Activated CD4-positive, alpha-beta T cell treated with anti-CD3 and anti-CD28 coated beads, Interleukin-2, Interleukin-6, amounts not matched to agents 100 ng/mL and 50 ng/mL, durations not matched to agents 16 hours and 8 hours (primary cell): ENCODE data around the gene PHLPP1.
A peak's percentile ranks its signal among the peaks of the same experiment; 100 is the strongest.

Experiments
- DNase-seq: peaks from one replicate; pipeline ENCODE4 v3.0.0-alpha.2; 2020

PHLPP1 gene

DNA sequence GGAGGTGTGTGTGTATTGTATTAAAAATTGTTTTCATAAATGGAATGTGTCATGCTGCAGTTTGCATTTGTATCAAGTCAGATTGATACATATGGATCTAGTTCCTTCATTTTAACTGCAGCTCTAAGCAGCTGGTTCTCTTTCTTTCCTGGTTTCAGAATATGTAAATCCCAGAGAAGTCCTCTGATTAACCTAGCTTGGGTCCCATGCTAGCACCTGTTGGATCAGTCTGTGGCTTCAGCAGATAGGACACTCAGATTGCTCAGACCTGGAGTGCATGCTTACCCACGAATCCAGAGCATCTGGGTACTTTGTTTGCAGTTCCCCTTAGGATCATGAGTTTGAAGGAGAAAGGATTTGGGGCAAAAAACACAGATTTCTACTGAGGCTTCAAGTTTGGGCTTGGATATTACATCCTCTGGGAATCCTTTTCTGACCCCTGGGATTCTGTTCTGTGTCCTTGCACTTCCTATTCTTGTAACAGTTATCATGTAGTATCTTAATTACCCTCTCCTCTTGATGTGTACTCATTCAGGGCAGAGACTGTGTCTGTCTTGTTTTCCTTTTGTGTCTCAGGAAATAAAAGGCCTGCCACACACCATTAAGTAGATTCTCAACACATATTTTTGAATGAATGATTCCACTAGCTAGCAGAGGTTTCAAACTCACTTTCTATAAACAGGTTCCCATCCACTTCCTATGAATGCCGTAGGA is 142.1 kb downstream of the PHLPP1 start:
- DNase-seq: no peak

DNA sequence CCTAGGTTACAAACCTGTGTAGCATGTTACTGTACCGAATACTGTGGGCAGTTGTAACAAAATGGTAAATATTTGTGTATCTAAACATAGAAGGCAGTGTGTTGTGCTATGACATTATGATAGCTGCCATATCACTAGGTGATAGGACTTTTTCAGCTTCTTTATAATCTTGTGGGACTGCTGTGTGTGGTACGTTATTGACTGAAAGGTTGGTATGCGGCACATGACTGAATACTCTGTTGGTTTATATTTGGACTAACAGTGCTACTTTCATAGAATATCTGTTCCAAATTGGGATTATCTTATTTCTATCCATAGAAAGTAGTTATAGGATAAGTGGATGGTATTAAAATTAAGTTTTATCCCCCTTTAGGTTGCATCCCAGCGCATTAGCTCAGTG is 144.7 kb downstream of the PHLPP1 start:
- no peak for DNase-seq

DNA sequence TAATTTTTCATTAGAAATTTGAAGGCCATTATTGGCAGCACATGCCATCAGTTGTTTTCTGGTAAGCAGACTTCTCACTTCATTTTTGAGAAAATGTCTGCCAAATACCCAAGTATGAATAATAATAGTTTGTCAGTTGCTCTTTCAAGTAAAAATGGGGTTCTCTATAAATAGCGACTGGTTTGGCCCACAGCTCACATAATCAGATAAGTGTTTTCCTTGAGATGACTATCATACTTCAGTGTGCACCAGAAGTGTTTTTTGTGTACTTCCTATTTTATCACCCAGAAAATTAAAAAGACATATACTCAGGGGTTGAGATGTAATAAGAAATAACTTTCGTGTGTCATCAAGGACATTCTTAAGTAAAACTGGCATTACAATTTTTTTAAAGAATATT is 147.1 kb downstream of the PHLPP1 start:
- no peak for DNase-seq

DNA sequence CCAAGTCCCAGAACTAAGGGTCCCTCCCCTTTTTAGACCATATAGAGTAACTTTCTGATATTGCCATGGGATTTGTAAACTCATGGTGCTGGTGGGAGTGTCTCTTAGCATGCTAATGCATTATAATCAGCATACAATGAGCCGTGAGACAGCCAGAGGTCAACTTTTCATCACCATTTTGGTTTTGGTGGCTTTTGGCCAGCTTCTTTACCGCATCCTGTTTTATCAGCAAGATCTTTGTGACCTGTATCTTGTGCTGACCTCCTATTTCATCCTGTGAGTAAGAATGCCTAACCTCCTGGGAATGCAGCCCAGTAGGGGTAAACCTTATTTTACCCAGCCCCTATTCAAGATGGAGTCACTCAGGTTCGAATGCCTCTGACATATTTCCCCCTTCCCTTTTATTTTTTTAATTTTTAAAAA is 148.2 kb downstream of the PHLPP1 start:
- DNase-seq: no peak

DNA sequence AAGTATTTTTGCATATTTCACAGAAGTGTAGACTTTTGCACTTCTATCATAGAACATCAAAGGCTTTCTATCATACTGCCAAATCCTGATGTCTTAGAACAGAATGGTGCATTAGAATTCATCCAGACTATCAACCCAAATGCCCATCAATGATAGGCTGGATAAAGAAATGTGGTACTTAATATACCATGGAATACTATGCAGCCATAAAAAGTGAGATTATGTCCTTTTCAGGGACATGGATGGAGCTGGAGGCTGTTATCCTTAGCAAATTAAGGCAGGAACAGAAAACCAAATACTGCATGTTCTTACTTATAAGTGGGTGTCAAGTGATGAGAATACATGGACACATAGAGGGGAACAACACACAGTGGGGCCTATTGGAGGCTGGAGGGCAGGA is 150.2 kb downstream of the PHLPP1 start:
- DNase-seq: no peak

DNA sequence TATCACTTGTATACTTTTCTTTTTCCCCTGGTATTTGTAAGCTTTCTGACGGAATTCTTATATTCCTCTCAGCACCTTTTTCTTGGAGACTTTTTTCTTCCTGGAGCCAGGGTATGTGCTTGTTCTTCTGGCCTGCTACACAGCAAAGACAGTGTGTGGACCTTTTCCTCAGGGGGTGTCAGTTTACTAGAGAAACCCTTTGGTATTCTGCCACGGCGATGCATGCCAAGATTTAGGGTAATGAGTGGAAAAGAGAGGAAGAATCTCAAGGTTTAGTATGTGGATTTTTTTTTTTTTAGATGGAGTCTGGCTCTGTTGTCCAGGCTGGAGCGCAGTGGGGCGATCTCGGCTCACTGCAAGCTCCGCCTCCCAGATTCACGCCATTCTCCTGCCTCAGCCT is 152.2 kb downstream of the PHLPP1 start:
- no peak for DNase-seq

DNA sequence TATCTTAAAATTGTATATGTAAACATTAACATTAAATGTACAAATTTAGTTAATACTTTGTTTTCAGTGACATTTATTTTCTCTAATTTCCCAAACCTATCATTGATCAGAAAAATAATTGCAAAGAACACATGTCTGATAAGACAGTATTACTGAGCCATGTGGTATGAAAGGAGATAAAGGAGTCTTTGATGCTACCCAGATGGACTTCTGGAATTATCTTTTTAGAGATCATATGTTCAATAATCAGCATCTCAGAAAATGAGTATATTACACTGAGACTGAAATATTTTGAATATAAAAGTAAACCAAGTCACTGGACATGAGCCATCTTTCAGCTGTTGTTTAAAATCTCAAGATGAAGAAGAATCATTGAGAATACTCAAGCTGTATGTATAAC is 153.3 kb downstream of the PHLPP1 start:
- no peak for DNase-seq

DNA sequence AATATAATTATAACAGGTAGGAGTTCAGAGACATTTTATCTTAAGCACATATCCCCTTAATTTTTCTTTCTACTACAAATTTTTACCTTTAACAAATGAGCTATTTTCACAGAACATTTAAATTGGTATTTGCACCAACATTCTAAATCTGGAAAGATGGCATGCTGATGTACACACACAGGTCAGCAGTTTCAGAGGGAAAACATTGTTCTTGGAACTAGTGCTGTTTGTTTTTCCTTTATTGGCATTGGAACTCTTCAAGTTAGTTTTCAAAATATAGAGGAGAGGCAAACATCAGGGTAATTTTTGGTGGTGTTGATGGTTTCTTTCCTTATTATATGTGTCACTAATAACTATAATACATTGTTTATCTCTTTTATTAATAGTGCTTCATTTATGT is 155.3 kb downstream of the PHLPP1 start:
- no peak for DNase-seq

DNA sequence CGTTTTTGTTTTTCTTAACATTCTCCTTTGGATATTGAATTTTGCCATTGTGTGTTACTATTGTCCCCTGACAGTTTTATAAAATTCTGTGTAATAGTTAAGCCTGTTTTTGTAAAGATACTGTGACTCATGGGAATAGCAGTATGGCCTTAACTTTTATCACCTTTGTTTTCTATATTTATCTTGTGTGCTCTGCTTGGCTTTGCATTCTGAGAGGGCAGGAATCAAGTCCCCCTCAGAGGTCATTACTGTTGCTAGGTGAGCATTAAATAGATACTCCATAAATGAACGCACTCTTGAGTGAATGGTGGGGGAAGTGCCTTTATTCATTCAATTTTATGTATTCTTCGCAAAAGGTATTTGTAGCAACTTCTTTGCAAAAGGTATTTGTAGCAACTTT is 160.0 kb downstream of the PHLPP1 start:
- no peak for DNase-seq

GRCh38 chr18:62876111-62876510 is 160.8 kb downstream of the PHLPP1 start:
- no peak for DNase-seq

- DNase-seq: no peak
Measured at GRCh38 chr18:62876828-62877227, 161.5 kb downstream of the PHLPP1 start.

- no peak for DNase-seq
Measured at GRCh38 chr18:62877411-62878221, 162.3 kb downstream of the PHLPP1 start.

GRCh38 chr18:62878305-62878704 is 163.0 kb downstream of the PHLPP1 start:
- no peak for DNase-seq

GRCh38 chr18:62880034-62880433 is 164.7 kb downstream of the PHLPP1 start:
- no peak for DNase-seq

DNA sequence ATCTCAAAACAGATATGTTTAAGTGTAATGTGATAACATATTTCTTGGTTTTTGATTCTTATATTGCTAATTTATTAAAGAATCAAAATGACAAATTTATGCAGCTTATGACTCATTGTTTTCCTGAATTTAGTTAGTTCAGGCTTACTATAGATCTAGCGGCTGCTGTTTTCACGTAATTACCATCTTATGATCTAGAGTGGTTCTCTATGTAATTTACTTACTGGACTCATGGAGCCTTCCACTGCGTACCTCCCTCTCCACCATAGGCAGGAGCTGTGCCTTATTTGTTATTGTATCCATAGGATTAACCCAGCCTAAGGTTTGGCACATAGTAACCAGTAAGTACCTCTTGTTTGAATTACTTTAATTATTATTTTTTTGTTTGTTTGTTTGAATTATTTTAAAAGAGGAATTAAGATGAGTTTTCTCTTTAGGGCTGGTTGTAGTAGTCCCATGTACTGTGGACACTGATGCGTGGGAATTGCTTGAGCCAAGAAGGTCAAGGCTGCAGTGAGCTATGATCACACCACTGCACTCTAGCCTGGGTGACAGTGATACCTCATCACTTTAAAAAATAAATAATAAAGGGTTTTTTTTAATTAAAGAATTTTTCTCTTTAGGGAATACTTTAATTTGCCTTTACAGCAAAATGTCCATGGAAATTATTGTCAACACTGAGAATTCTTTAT is 165.5 kb downstream of the PHLPP1 start:
- peak; percentile 30 for DNase-seq

GRCh38 chr18:62881509-62882016 is 166.2 kb downstream of the PHLPP1 start:
- peak; percentile 45 for DNase-seq

DNA sequence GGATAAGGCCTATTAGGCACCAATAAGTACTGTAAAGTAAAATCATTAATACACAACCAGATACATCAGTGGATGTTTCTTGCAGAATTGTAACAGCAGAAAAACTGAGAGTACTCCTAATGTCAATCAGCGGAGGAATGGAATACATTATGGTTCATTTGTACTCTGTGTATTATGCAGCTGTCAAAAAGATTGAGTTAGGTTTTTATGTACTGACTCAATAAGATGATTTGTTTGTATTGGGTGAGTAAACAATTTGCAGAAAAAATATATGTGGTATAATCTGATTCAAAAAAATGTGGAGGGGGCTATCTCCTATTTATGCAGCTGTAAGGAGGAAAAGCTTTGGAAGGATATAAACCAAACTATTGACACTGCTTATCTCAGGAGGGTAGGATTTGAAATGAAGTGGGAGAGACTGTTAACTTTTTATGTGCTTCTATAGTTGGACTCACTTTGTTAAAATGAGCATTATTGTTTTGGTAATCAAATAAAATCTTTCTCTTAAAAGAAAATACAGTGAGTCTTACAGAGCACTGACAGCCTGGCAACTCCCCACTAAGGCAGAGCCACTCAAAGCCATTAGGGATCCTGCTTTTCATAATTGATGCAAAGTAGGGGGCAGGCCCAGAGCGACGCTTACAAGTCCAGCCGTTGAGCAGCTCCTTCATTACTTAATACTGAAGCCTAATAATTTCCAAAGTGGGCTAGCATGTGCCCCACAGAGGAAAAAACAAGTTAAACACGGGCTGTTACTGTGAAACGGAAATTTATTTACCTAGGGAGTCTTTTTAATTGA is 168.8 kb downstream of the PHLPP1 start:
- DNase-seq: no peak

DNA sequence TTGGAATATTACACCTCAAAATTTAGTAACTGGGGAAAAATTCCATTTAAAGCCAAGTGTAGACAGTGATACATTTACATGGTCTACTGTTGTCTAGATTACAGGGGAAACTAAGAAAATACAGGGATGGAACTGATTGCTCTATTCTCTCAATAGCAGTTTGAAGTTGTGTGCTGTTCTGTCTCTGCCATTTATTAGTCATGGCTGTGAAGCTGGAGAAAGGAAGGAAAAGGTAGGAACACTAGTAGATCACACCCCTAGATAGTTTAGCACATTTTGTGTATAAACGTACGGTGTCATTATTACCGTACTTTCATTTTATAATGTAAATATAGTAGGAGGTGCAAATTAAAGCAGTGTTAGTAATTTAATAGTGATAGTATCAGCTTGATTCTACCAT is 170.5 kb downstream of the PHLPP1 start:
- no peak for DNase-seq

DNA sequence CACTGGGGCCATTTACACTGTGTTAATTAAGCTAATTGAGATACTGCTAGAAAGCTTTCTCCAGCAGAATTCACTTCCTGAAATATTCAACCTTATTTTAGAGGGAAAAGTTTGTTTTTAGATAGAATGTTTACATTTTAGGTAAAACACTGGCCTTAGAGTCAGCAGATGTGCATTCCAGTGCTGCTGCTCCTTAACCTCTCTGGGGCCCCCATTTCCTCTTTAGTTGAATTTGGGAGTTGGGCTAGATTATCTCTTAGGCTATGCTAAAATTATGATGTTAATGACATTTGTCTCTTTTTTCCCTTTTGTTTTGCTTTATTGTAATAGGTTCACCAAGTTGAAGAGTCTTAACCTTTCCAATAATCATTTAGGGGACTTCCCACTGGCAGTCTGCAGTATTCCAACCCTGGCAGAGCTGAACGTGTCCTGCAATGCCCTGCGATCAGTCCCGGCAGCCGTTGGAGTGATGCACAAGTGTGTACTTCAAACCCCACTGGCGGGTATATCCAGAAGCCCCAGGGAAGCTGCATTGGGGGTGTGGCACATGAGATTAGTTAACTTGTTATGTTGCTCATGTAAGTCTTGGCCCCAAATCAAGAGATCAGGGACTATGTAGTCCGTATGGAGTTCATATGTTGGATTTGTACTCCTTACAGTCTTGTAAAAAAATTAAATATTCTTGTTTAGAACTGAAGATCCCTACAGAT is 179.5 kb downstream of the PHLPP1 start:
- DNase-seq: no peak

DNA sequence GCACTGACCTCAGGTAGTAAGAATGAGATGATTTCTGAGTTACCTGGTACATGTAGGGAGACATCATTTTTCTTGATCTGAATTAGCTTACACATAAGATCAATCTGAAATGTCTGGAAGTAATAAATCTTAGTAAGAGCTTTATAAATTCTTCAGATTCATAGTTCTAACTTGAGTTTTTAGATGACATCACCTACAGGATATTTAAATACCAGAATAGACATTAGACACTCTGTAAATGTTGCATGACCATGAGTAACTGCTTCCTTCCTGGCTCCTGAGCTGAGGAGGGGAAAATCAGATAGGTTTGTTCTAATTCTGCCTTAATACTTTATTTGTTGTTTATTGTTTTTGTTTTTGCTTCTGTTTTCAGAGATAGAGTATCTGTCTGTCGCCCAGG is 181.8 kb downstream of the PHLPP1 start:
- DNase-seq: no peak

DNA sequence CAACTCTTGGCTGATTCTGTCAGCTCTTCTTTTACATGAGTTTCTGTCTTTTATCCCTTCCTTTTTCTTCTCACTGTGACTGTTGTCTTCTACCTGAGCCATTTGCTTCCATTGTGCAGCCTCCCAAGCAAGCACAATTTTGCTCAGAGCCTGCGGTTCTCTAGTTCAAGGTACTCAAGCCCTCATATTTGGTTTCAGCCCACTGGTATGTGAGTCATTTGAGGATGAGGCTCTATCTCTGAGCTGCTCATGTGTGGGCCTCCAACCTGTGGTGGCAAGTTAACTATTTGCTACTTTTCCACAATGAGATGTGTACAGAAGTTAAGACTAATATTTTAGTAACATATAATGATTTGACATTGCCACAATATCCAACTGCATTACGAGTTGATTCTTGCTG is 183.0 kb downstream of the PHLPP1 start:
- peak; percentile 62 for DNase-seq

- DNase-seq: no peak
Measured at GRCh38 chr18:62899534-62899933, 184.2 kb downstream of the PHLPP1 start.
